SK-N-SH treated with all-trans-retinoic acid at 6 μM for 48 hours (cell line): Measurements from ENCODE around the gene KIF17.

ENCODE experiments used
- ARNTL ChIP-seq: fragments of 450-650 bp; formaldehyde crosslinking; IDR thresholded peaks from 2 replicates; pipeline ENCODE4 v1.5.0; 2020; ENCODE audit warnings: low read depth, mild to moderate bottlenecking, moderate library complexity, borderline replicate concordance
- CREB5 ChIP-seq: fragments of 250-450 bp; sonication (Bioruptor Pico); IDR thresholded peaks from 2 replicates; pipeline ENCODE4 v1.5.1; 2020; ENCODE audit warnings: low read depth, mild to moderate bottlenecking, moderate library complexity
- CSDC2 ChIP-seq: fragments of 250-450 bp; sonication (Bioruptor Pico); IDR thresholded peaks from 2 replicates; pipeline ENCODE4 v1.5.0; 2020; ENCODE audit warnings: mild to moderate bottlenecking, moderate library complexity
- CSRNP3 ChIP-seq: fragments of 250-450 bp; sonication (Bioruptor Pico); IDR thresholded peaks from 2 replicates; pipeline ENCODE4 v1.5.1; 2021; ENCODE audit warnings: mild to moderate bottlenecking, moderate library complexity
- GLIS3 ChIP-seq: fragments of 250-450 bp; sonication (Bioruptor Pico); IDR thresholded peaks from 2 replicates; pipeline ENCODE4 v1.5.0; 2020; ENCODE audit warnings: mild to moderate bottlenecking, moderate library complexity
- POU6F1 ChIP-seq: fragments of 250-450 bp; sonication (Bioruptor Pico); IDR thresholded peaks from 2 replicates; pipeline ENCODE4 v1.8.0; 2021; ENCODE audit warnings: low read depth, mild to moderate bottlenecking, moderate library complexity, borderline replicate concordance
- PPARA ChIP-seq: fragments of 250-450 bp; sonication (Bioruptor Pico); IDR thresholded peaks from 2 replicates; pipeline ENCODE4 v1.5.0; 2020; ENCODE audit warnings: mild to moderate bottlenecking, borderline replicate concordance
- RARB ChIP-seq: fragments of 250-450 bp; sonication (Bioruptor Pico); IDR thresholded peaks from 2 replicates; pipeline ENCODE4 v1.8.0; 2021; ENCODE audit warnings: mild to moderate bottlenecking, moderate library complexity
- SNAI2 ChIP-seq: fragments of 250-450 bp; sonication (Bioruptor Pico); IDR thresholded peaks from 2 replicates; pipeline ENCODE4 v1.5.0; 2020; ENCODE audit warnings: mild to moderate bottlenecking, moderate library complexity
- ZC3H10 ChIP-seq: fragments of 250-450 bp; sonication (Bioruptor Pico); IDR thresholded peaks from 2 replicates; pipeline ENCODE4 v1.5.1; 2021; ENCODE audit warnings: mild to moderate bottlenecking, moderate library complexity
- ZFP30 ChIP-seq: fragments of 450-650 bp; formaldehyde crosslinking; IDR thresholded peaks from 2 replicates; pipeline ENCODE4 v1.5.0; 2022; ENCODE audit warnings: mild to moderate bottlenecking, moderate library complexity
- ZNF70 ChIP-seq: fragments of 450-650 bp; formaldehyde crosslinking; IDR thresholded peaks from 2 replicates; pipeline ENCODE4 v1.5.0; 2020; ENCODE audit warnings: mild to moderate bottlenecking, moderate library complexity
- TF ChIP-seq, protein P1 (sequence below): fragments of 250-450 bp; sonication (Bioruptor Pico); IDR thresholded peaks from 2 replicates; pipeline ENCODE4 v1.8.0; 2020; ENCODE audit warnings: mild to moderate bottlenecking, moderate library complexity, borderline replicate concordance

DNA sequence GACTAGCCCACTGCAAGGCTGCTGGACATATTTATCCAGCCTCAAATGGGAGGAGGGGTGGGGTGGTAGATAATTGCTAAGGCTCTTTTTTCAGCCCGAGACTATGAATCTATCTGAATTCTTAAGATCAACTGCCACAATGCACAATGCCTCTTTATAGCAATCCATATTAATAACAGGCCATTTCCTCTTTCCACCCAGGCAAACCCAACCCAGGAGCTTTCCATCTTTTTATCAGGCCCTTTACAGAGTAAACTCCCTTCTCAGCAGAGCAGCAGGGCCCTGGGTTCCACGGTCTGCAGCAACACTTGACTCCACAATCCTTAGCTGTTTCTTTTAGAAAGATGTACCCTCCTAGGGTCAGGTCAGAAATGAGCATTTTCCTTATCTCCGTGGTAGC, 57.4 kb downstream of the KIF17 start:
- TF ChIP-seq CREB5 (CRISPR knock-in tag) (no peak), SNAI2 (CRISPR knock-in tag) (no peak), RARB (CRISPR knock-in tag) (no peak), CSDC2 (CRISPR knock-in tag) (no peak), ZNF70 (CRISPR knock-in tag) (no peak), PPARA (CRISPR knock-in tag) (no peak), ZC3H10 (CRISPR knock-in tag) (no peak), CSRNP3 (no peak), ZFP30 (CRISPR knock-in tag) (no peak), GLIS3 (CRISPR knock-in tag) (no peak), ARNTL (no peak), POU6F1 (CRISPR knock-in tag) (no peak)
- TF ChIP-seq, protein P1, sequence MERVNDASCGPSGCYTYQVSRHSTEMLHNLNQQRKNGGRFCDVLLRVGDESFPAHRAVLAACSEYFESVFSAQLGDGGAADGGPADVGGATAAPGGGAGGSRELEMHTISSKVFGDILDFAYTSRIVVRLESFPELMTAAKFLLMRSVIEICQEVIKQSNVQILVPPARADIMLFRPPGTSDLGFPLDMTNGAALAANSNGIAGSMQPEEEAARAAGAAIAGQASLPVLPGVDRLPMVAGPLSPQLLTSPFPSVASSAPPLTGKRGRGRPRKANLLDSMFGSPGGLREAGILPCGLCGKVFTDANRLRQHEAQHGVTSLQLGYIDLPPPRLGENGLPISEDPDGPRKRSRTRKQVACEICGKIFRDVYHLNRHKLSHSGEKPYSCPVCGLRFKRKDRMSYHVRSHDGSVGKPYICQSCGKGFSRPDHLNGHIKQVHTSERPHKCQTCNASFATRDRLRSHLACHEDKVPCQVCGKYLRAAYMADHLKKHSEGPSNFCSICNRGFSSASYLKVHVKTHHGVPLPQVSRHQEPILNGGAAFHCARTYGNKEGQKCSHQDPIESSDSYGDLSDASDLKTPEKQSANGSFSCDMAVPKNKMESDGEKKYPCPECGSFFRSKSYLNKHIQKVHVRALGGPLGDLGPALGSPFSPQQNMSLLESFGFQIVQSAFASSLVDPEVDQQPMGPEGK (CRISPR knock-in tag) = no peak
